ENCODE data around the gene PCID2.

The PCID2 gene

DNA sequence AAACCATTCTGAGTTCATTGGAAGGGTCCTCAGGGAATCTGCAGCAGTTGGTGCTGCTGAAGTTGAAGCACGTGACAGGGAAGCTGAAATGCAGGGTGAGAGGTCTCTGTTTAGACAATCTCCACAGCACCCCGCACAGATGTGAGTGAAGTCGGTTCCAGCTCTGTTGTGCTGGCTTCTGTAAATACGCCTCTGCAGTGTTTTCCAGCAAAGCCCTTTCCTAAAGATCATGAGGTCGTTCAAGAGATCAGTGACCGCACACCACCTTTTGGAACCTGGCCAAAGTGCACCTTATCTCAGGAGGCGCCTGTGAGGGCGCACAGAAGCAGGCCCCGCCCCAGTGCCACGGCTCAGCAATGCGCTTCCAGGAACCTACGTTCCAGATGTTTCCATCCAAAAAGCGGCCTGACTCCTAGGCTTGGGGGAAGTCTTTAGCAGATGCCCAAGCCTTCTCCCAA, 11.7 kb upstream of the PCID2 start:
- POLR2A ChIA-PET: interaction anchor here (0.5 to 0.6 kb wide), 2 partner anchors 51 to 87 kb away, joined by 3 to 4 read pairs; no protein-coding TSS in a partner anchor
- DNase-seq (ENCODE audit: extremely low spot score): no peak
- CTCF ChIA-PET: no interaction called here
- TF ChIP-seq CTCF (IDR thresholded peaks at IDR 0.05; ENCODE audit: control extremely low read depth, extremely low read depth, low read depth, missing control alignments): no peak

DNA sequence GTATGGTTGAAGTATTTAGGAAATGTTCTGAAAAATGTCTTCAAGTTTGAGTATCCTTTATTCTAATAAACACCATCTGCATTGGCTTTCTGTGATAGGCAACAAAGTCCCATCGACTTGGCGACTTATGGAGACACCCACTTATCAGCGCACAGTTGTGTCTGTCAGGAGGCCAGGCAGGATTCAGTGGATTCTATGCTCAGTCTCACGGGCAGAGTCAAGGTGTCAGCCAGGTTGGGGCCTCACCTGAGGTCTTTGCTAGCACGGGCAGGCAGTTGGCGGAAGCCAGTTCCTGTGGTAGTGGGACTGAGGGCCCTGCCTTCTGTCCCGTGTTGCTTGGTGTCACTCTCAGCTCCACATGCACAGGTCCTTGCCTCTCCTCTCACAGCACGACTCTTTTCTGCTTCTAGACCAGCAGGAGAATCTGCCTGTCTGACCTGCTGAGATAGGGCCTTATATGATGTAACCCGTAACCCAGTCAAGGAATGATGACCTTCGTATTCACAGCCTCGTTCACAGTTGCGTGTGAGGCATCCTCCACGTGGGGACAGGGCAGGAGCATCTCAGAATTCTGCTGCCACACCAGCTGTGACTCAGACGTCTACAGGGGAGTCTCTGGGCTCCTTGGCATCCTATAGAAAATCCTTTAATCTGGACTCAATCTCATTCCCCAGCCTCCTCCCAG, 10.9 kb upstream of the PCID2 start:
- ChIA-PET CTCF (interaction anchor here (1.1 to 2.0 kb wide), 2 partner anchors 8 to 174 kb away, joined by 3 to 9 read pairs; no protein-coding TSS in a partner anchor), POLR2A (no interaction called here)
- no peak for TF ChIP-seq CTCF (IDR thresholded peaks at IDR 0.05; ENCODE audit: control extremely low read depth, extremely low read depth, low read depth, missing control alignments)
- no peak for DNase-seq (ENCODE audit: extremely low spot score)

GRCh38 chr13:113218586-113218985, 10.1 kb upstream of the PCID2 start:
- POLR2A ChIA-PET: no interaction called here
- DNase-seq (ENCODE audit: extremely low spot score): no peak
- no peak for TF ChIP-seq CTCF (IDR thresholded peaks at IDR 0.05; ENCODE audit: control extremely low read depth, extremely low read depth, low read depth, missing control alignments)
- CTCF ChIA-PET: interaction anchor here (1.0 to 2.0 kb wide), 4 partner anchors 9 to 245 kb away, joined by 3 to 9 read pairs (median 3); partner anchors contain the start of gene CUL4A

GRCh38 chr13:113216254-113217048, 8.0 kb upstream of the PCID2 start:
- ChIA-PET CTCF (no interaction called here), POLR2A (no interaction called here)
- no peak for TF ChIP-seq CTCF (IDR thresholded peaks at IDR 0.05; ENCODE audit: control extremely low read depth, extremely low read depth, low read depth, missing control alignments)
- DNase-seq (ENCODE audit: extremely low spot score): no peak

DNA sequence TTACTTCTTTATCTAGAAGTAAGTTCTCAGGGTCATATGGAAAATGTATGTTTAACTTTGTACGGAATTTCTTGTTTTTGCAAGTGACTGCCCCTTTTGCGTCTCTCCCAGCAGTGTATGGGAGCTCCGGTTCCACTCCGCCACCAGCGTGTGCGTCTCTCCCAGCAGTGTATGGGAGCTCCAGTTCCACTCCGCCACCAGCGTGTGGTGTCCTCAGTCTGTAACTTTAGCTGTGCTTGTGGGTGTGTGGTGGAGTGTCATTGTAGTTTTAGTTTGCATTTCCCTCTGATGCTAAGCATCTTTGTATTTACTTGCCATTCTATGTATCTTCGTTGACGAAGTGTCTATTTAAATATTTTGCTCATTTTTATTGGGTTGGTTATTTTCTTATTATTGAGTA, 3.3 kb upstream of the PCID2 start:
- ChIA-PET CTCF (no interaction called here), POLR2A (no interaction called here)
- TF ChIP-seq CTCF (IDR thresholded peaks at IDR 0.05; ENCODE audit: control extremely low read depth, extremely low read depth, low read depth, missing control alignments): peak; percentile 4
- DNase-seq (ENCODE audit: extremely low spot score): no peak

- TF ChIP-seq CTCF (IDR thresholded peaks at IDR 0.05; ENCODE audit: control extremely low read depth, extremely low read depth, low read depth, missing control alignments): no peak
- ChIA-PET CTCF (no interaction called here), POLR2A (no interaction called here)
- no peak for DNase-seq (ENCODE audit: extremely low spot score)
These were observed 2.4 kb upstream of the PCID2 start for GRCh38 chr13:113210833-113211232.
